Small intestine (tissue), 7 donors: ENCODE data around the gene CEP170. TPM values are rescaled to one million over a fixed set of nuclear protein-coding genes. Genes with fewer than 3 reads are reported as not detected.

Source experiments
- DNase-seq, 2 donors: peaks; one replicate each; pipeline versions ENCODE4 v3.0.0 to v3.0.0-alpha.2; 2013
- FAIRE-seq: peaks from 2 replicates; lab custom pipeline; 2012; peaks lifted over from hg19 to GRCh38; lab: Jason Lieb, UNC
- H3K27ac ChIP-seq, 3 donors: one replicate each; pipeline ENCODE4 v1.5.1; 2013; ENCODE audit warnings: low read length in 2 of 3, mild to moderate bottlenecking in 2 of 3, control low read depth in 1 of 3, inconsistent platforms in 1 of 3, low read depth in 1 of 3, moderate library complexity in 1 of 3
- H3K27me3 ChIP-seq, 3 donors: one replicate each; pipeline ENCODE4 v1.6.1; 2013; ENCODE audit warnings: low read length in 3 of 3, inconsistent platforms in 1 of 3; ENCODE audit not compliant: control insufficient read depth in 3 of 3, insufficient read depth in 3 of 3
- H3K36me3 ChIP-seq, 3 donors: one replicate each; pipeline ENCODE4 v1.6.1; 2013; ENCODE audit warnings: low read length in 3 of 3, inconsistent platforms in 1 of 3, low read depth in 1 of 3, mild to moderate bottlenecking in 1 of 3, moderate library complexity in 1 of 3; ENCODE audit not compliant: control insufficient read depth in 3 of 3, insufficient read depth in 2 of 3
- H3K4me1 ChIP-seq, 3 donors: one replicate each; pipeline ENCODE4 v1.6.1; 2013; ENCODE audit warnings: low read length in 2 of 3, inconsistent platforms in 1 of 3, low read depth in 1 of 3, mild to moderate bottlenecking in 1 of 3, moderate library complexity in 1 of 3; ENCODE audit not compliant: control insufficient read depth in 3 of 3, insufficient read depth in 2 of 3
- H3K4me3 ChIP-seq, 3 donors: one replicate each; pipeline ENCODE4 v1.5.1; 2013; ENCODE audit warnings: low read length in 3 of 3, control low read depth in 1 of 3, inconsistent platforms in 1 of 3, low read depth in 1 of 3, mild to moderate bottlenecking in 1 of 3, moderate library complexity in 1 of 3
- H3K9me3 ChIP-seq, 2 donors: one replicate each; pipeline ENCODE4 v1.6.1; 2013; ENCODE audit warnings: low read depth in 1 of 2, low read length in 1 of 2; ENCODE audit not compliant: control insufficient read depth in 2 of 2, insufficient read depth in 1 of 2
- WGBS, 3 donors: extraction: QIAGEN DNeasy Blood & Tissue Kit; methylation state at CpG; one replicate each; pipeline ENCODE4 v1.1.7; 2013; 5-methylcytosine and 5-hydroxymethylcytosine counted together
- polyA plus RNA-seq, 4 donors: library from polyadenylated mRNA; stranded (reverse) in 3 of 4; unstranded in 1 of 4; fragments of 200-250 nt in 3 of 4; fragments of 120-200 nt in 1 of 4; gene quantifications; one replicate each; pipeline versions ENCODE4 v1.2.1 to v1.2.3, GENCODE V29; 2013
- donor health status: healthy with polysubstance abuse.
- donor health status: control.
- donor health status: control.
- donor health status: Bipolar disorder and iron deficiency.
- donor health status: healthy.

CEP170 gene
- polyA plus RNA-seq, 4 donors = 1.1 to 12.9 (median 4.8) TPM

- Histone ChIP-seq H3K4me1 (peaks cover 2 to 6% (median 5%) of the 10 kb centered on the region in 3 donors), H3K27me3 (no peaks in the 10 kb centered on the region), H3K4me3 (peak overlapping the region in 2 of 3 donors; percentile 56 to 57), H3K27ac (peak overlapping the region; percentile 11 to 100 (median 96)), H3K9me3 (no peaks in the 10 kb centered on the region), H3K36me3 (no peaks in the 10 kb centered on the region)
- 4 to 12% (median 5%) methylated on average over 4 of the region's 4 CpGs for WGBS, 3 donors
- DNase-seq (peak in 1 of 2 donors; percentile 20), FAIRE-seq (no peak)
Observed at GRCh38 chr1:243253926-243254232, 1.2 kb downstream of the CEP170 start.

GRCh38 chr1:243253211-243253925 is 1.7 kb downstream of the CEP170 start:
- DNase-seq (peak in 1 of 2 donors; percentile 16), FAIRE-seq (no peak)
- Histone ChIP-seq H3K27me3 (no peaks in the 10 kb centered on the region), H3K36me3 (no peaks in the 10 kb centered on the region), H3K27ac (peak overlapping the region; percentile 11 to 96 (median 80)), H3K4me3 (peak overlapping the region in 1 of 3 donors; percentile 57), H3K4me1 (peaks cover 2 to 6% (median 5%) of the 10 kb centered on the region in 3 donors), H3K9me3 (no peaks in the 10 kb centered on the region)
- WGBS, 3 donors = 12 to 29% (median 28%) methylated on average over 8 of the region's 8 CpGs

DNA sequence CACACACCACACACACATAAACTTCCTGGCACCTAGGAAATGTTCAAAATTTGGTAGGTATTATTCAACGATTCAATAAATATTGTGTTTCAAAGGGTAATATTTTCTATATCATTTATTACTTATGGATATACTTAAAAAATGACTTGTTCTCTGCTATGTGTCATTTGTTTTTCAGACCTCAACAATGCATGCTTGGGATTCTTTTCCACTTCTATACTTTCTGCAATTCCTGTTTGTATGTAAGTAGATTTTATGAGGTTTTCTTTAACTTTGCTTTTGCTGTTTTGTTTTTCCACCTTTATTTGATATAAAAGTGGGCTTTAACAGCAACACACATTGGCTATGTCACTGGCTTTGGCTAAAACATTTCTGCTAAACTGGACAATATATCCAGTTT is 3.5 kb downstream of the CEP170 start:
- no peak overlapping the region for H3K4me3 ChIP-seq
- DNase-seq = no peak
- peaks cover under 1 to 4% (median 2%) of the 10 kb centered on the region in 3 donors for H3K4me1 ChIP-seq
- H3K27ac ChIP-seq = no peak overlapping the region
- H3K36me3 ChIP-seq = no peaks in the 10 kb centered on the region
- H3K9me3 ChIP-seq = no peaks in the 10 kb centered on the region
- no peaks in the 10 kb centered on the region for H3K27me3 ChIP-seq
- WGBS, 3 donors = 89 to 90% (median 90%) methylated on average over 1 of the region's 1 CpG
- FAIRE-seq = no peak

DNA sequence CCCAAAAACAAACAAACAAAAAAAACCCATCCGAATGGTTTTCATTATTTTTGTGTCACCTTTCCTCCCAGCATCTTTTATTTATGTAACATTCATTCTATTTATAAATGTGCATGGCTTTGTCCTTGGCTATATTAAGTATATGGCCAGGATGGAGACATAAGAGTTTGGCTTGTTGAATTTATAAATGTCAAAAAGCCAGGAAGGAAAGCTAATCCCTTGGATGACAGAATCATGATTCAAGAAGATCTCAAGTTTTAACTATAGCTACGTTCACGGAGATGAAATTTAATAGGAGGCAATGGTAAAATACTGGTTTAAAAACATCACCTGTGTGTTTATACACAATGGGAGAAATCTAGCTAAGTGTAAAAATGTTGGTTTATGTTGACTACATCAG is 5.0 kb downstream of the CEP170 start:
- no peak for FAIRE-seq
- Histone ChIP-seq H3K27ac (no peak overlapping the region), H3K4me3 (no peak overlapping the region), H3K27me3 (no peaks in the 10 kb centered on the region), H3K9me3 (no peaks in the 10 kb centered on the region), H3K4me1 (peaks cover 0 to 3% (median 2%) of the 10 kb centered on the region in 3 donors), H3K36me3 (no peaks in the 10 kb centered on the region)
- DNase-seq = no peak
- WGBS, 3 donors = 76 to 89% (median 88%) methylated on average over 3 of the region's 3 CpGs

GRCh38 chr1:243249214-243249613 is 5.9 kb downstream of the CEP170 start:
- no peak overlapping the region for H3K27ac ChIP-seq
- FAIRE-seq = no peak
- H3K9me3 ChIP-seq = no peaks in the 10 kb centered on the region
- no peak overlapping the region for H3K4me3 ChIP-seq
- no peak for DNase-seq
- no peaks in the 10 kb centered on the region for H3K27me3 ChIP-seq
- 93 to 98% (median 94%) methylated on average over 3 of the region's 3 CpGs for WGBS, 3 donors
- H3K4me1 ChIP-seq = peaks cover 0 to 3% (median 2%) of the 10 kb centered on the region in 3 donors
- H3K36me3 ChIP-seq = no peaks in the 10 kb centered on the region

GRCh38 chr1:243247901-243248300 is 7.2 kb downstream of the CEP170 start:
- DNase-seq (no peak), FAIRE-seq (no peak)
- 72 to 88% (median 79%) methylated on average over 3 of the region's 3 CpGs for WGBS, 3 donors
- H3K4me1 ChIP-seq = no peaks in the 10 kb centered on the region
- no peak overlapping the region for H3K4me3 ChIP-seq
- no peaks in the 10 kb centered on the region for H3K27me3 ChIP-seq
- no peaks in the 10 kb centered on the region for H3K9me3 ChIP-seq
- no peaks in the 10 kb centered on the region for H3K36me3 ChIP-seq
- H3K27ac ChIP-seq = peak overlapping the region in 1 of 3 donors; percentile 31

DNA sequence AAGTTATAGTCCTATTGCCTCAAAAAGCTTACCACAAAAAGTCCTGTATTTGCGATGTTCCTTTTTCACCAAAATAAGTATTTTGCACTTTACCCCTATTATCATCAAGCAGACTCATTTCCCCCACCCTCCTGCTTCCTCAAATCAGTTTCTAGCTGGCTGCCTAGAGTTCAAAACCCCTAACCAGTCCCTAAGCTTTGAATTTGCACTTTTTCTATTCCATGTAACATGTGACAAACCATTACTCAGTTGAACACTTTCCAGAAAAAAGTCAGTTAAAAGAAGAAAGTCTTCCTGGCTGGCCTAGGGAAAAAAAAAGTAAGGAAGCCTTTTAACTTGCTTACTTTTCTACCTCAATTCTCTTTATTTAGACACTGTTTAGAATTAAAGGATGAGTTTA is 8.2 kb downstream of the CEP170 start:
- Histone ChIP-seq H3K9me3 (no peaks in the 10 kb centered on the region), H3K27me3 (no peaks in the 10 kb centered on the region), H3K4me1 (no peaks in the 10 kb centered on the region), H3K4me3 (no peak overlapping the region), H3K27ac (no peak overlapping the region), H3K36me3 (no peaks in the 10 kb centered on the region)
- DNase-seq (no peak), FAIRE-seq (no peak)
- WGBS, 3 donors = 85 to 95% (median 86%) methylated on average over 1 of the region's 1 CpG

- DNase-seq (no peak), FAIRE-seq (no peak)
- Histone ChIP-seq H3K27me3 (no peaks in the 10 kb centered on the region), H3K27ac (peak overlapping the region in 1 of 3 donors; percentile 38), H3K4me1 (no peaks in the 10 kb centered on the region), H3K9me3 (no peaks in the 10 kb centered on the region), H3K36me3 (no peaks in the 10 kb centered on the region), H3K4me3 (no peak overlapping the region)
- 82 to 83% (median 82%) methylated on average over 9 of the region's 9 CpGs for WGBS, 3 donors
Observed at GRCh38 chr1:243244432-243244841, 10.6 kb downstream of the CEP170 start.
